ENCODE results near the gene LIMS2.

The LIMS2 gene

GRCh38 chr2:127633556-127634065 is 41.7 kb downstream of the LIMS2 start:
- DNase-seq (ENCODE audit: low spot score), result no peak

- DNase-seq (ENCODE audit: low spot score), result no peak
Observed at GRCh38 chr2:127632592-127633489, 42.5 kb downstream of the LIMS2 start.

GRCh38 chr2:127631997-127632581 is 43.2 kb downstream of the LIMS2 start:
- DNase-seq (ENCODE audit: low spot score), result no peak

GRCh38 chr2:127631541-127631996 is 43.8 kb downstream of the LIMS2 start:
- no peak for DNase-seq (ENCODE audit: low spot score)

- DNase-seq (ENCODE audit: low spot score), result no peak
Observed at GRCh38 chr2:127630864-127631540, 44.3 kb downstream of the LIMS2 start.

- DNase-seq (ENCODE audit: low spot score), result no peak
Observed at GRCh38 chr2:127630096-127630863, 45.0 kb downstream of the LIMS2 start.

- DNase-seq (ENCODE audit: low spot score), result no peak
Observed at GRCh38 chr2:127629637-127630036, 45.7 kb downstream of the LIMS2 start.

GRCh38 chr2:127628767-127629614 is 46.3 kb downstream of the LIMS2 start:
- no peak for DNase-seq (ENCODE audit: low spot score)

GRCh38 chr2:127627740-127628571 is 47.4 kb downstream of the LIMS2 start:
- DNase-seq (ENCODE audit: low spot score), result no peak

- no peak for DNase-seq (ENCODE audit: low spot score)
Observed at GRCh38 chr2:127626917-127627739, 48.2 kb downstream of the LIMS2 start.

GRCh38 chr2:127626175-127626574 is 49.2 kb downstream of the LIMS2 start:
- DNase-seq (ENCODE audit: low spot score), result no peak

GRCh38 chr2:127625572-127625951 is 49.8 kb downstream of the LIMS2 start:
- no peak for DNase-seq (ENCODE audit: low spot score)

- DNase-seq (ENCODE audit: low spot score), result no peak
Observed at GRCh38 chr2:127624756-127625571, 50.4 kb downstream of the LIMS2 start.

GRCh38 chr2:127624320-127624755 is 51.0 kb downstream of the LIMS2 start:
- DNase-seq (ENCODE audit: low spot score), result no peak

GRCh38 chr2:127623388-127624319 is 51.7 kb downstream of the LIMS2 start:
- DNase-seq (ENCODE audit: low spot score), result no peak

- DNase-seq (ENCODE audit: low spot score), result no peak
Observed at GRCh38 chr2:127622561-127623387, 52.6 kb downstream of the LIMS2 start.

All from kidney capillary endothelial cell (primary cell).